NOMO-1 treated with dmso at 0.1 percent for 144 hours (cell line): ENCODE data around the gene APAF1.
"Not testable (repeated sequence)": the region's sequence is repeated elsewhere in the genome, so short reads cannot be mapped to it uniquely, and the experiment has no call there.

Experiments
- DNase-seq: peaks from one replicate; lab custom pipeline; 2025; ENCODE audit not compliant: unreplicated experiment; lab: John Stamatoyannopoulos, UW

The APAF1 gene

DNA sequence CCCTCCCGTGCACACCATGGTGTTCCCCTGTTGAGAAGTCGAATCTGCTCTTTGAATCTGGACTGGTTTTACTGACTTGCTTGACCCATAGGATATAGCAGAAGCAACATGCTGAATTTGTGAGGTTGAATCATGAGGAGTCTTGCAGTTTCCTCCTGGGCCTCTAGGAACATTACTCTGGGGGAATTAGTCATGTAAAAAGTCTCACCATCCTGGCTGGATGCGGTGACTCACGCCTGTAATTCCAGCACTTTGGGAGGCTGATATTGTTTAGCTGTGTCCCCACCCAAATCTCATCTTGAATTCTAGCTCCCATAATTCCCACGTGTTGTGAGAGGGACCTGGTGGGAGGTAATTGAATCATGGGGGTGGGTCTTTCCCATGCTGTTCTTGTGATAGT lies 110.8 kb downstream of the APAF1 start:
- not testable (repeated sequence) for DNase-seq

DNA sequence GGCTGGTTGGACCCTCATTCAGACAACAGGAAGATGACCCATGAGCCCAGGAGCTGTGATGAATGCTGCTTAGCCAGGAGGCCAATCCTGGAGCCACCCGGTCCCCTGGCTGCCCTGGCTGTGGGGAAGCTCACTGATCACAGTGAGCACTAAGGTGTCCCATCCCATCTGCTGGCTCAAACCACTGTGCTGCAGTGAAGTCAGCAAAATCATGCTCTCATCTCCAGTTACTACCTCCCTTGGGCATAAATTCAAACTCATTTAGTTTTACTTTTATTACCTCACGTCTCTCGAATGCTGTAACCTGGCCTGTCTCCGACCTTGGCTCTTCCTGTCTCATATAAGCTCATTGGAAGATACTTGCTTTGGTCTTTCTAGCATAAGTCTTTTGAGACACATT lies 112.4 kb downstream of the APAF1 start:
- no peak for DNase-seq

DNA sequence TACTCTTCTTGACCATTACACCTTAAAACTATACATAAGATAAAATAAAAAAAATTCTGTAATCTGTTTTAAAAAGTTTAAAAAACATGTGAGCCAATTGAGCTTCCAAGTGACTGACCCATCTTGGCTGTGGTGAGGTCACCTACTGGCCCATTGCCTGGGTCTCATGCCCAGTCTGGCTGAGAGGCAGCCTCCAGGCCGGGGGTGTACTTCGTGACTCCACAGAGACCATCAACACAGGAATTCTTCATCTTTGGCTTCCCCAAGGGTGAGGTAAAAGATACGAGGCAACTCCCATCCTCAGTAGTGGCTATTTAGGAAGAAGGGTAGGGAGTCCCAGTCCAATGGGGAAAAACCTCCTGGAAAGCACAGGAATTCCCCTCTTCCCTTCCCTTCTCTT lies 113.2 kb downstream of the APAF1 start:
- DNase-seq = no peak

DNA sequence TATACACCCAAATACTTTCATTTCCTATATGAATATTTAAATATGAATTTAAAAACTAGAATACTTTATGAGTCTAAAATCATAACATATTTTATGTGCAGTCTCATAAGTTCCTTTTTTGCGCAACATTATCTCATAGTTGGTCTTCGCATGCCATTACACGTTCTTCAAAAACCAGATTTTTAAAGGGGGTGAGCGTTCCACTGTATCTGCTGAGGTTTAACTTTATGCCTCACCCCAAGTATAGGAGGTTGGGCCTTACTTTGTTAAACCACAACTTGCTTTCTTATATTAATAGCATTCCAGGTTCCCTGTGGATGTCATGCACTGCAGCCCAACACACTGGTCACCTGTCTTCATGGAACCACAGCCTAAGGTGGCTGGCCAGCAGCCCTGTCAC lies 118.6 kb downstream of the APAF1 start:
- DNase-seq = no peak

DNA sequence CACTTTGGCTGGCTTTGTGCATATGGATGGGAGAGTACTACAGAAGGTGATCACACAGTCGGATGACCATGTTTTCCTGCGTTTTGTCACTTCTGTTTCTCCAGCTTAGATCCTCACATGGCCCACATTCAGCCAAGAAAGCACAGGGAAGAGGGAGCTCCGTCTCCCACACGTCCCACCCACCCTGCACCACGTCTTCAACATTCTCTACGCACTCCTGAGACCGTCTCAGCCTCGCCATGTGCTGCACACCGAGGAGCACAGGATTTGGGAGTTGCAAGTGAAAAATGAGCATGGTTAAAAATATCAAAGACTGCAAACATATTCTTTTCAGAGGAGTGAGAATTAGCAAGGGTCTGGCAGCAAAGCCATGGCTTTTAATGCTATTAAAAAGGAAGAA lies 122.2 kb downstream of the APAF1 start:
- DNase-seq = no peak

DNA sequence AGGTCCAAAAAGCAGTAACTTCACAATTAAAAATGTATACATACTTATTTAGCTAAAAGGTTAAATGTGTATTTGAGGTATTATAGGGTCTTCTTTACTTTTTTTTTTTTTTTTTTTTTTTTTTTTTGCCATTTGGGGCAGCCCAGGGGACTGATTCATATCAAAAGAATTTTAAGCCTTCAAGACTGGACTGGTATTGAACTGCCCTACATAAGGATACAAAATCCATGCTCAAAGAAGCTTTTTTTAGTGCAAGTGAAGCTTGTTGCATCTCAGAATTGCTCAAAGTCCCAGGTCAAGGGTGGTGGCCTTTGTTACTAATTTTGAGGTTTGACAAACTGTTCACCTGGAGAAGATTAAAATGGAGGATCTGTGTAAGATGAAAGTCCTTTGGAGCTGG lies 124.0 kb downstream of the APAF1 start:
- DNase-seq = no peak

DNA sequence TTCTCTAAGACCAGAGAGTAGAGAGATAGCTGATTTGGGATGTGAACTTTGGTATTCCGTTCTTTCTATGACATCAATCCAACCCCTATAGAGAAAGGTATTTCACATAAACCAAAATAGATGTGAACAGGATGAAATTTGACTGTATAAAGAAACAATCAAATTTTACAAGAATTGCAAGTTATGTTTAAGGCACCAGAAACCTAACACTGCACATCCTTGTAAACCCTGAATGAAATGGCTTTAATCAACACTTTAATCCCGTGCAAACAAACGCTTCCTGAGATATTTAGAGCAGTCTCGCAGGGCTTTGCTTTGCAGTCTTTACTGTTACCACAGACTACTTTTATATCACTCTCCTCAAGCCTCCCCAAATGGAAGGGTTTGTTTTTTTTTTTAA lies 125.1 kb downstream of the APAF1 start:
- DNase-seq = no peak

DNA sequence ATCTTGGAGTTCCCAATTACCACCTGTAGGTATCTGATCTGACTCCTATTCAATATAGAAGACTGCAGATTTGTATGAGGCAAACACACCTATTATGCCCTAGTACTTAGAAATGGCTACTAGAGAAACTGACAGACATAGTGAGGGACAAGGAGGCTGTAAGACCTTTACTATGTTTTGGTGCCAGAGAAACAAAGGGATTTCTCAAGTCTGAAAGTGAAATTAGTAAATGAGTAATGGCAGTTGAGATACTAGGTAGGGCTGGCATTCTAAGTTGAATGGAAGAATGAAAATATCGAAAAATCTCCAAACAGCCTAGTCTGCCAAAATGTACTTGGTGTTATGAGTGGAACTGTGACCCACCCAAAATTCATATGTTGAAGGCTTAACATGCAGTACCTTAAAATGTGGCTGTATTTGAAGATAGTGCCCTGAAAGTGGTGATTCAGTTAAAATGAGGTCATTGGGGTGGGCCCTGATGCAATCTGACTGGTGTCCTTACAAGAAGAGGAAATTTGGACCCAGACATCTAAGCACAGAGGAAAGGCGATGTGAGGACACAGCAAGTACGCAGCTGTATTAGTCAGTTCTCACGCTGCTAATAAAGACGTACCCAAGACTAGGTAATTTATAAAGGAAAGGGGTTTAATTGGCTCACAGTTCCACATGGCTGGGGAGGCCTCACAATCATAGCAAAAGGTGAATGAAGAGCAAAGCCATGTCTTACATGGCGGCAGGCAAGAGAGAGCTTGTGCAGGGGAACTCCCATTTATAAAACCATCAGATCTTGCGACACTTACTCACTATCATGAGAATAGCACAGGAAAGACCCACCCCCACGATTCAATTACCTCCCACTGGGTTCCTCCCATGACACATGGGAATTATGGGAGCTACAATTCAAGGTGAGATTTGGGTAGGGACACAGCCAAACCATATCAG lies 127.0 kb downstream of the APAF1 start:
- DNase-seq = no peak

DNA sequence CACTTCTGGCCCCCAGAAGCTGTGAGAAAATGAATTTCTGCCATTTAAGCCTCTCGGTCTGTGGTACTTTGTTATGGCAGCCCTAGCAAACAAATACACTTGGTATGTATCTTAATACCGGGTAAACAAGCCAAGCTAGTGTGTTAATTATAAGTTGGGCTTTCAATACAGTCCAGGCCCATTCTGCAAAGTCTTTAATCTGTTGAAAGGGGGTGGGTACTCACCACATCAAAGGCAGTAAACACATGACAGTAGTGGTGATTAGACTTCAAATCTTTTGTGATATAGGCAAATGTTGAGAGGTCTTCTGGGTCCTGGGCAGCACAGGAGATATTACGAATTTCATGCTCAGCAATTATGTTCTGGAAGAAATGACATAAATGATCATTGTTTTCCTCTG lies 127.7 kb downstream of the APAF1 start:
- no peak for DNase-seq

DNA sequence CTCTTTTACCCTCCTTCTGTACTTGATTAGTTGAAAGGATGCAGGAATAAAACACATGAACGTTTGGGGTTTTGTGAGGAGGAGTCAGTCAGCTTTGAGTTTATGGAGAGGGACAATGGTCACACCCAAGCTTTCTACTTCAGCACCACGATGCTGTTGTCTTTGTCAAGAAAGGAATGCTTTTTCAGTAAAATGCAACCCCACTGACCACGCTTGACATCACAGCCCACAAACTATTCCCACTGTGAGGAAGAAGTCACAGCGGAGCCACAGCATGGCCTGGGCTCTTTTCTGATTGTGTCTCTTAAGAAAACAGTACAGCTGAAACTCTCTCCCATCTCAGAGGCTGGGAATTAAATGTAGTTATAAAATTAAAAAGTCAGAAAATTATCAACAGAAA lies 135.2 kb downstream of the APAF1 start:
- DNase-seq = no peak

DNA sequence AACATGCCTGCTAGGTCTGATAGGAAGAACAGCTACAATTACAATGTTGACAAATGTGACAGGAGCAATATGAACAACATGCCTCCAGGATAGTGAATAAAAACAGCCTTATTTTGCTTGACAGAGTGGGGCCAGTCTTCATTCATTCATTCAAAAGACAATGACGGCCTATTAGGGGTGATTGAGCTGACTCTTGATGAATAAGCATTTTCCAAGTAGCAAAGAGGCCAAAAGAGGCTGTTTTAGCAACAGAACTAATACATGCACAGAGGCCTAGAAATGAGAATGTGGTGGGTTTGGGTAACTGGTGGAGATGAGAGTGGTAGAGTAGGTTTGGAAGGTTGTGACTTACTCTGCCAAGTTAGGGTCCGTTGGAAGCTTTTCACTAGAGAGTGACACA lies 138.3 kb downstream of the APAF1 start:
- DNase-seq = no peak
